Activated CD4-positive, alpha-beta T cell treated with anti-CD3 and anti-CD28 coated beads, Interleukin-2, amount 50 U/mL, for 4 hours (primary cell): Measurements from ENCODE around the gene NMT1.
"Not testable (repeated sequence)": the region's sequence is repeated elsewhere in the genome, so short reads cannot be mapped to it uniquely, and the experiment has no call there.

Experiments
- DNase-seq, 2 experiments: peaks; one replicate each; pipeline ENCODE4 v3.0.0-alpha.2; 2020

The NMT1 gene

DNA sequence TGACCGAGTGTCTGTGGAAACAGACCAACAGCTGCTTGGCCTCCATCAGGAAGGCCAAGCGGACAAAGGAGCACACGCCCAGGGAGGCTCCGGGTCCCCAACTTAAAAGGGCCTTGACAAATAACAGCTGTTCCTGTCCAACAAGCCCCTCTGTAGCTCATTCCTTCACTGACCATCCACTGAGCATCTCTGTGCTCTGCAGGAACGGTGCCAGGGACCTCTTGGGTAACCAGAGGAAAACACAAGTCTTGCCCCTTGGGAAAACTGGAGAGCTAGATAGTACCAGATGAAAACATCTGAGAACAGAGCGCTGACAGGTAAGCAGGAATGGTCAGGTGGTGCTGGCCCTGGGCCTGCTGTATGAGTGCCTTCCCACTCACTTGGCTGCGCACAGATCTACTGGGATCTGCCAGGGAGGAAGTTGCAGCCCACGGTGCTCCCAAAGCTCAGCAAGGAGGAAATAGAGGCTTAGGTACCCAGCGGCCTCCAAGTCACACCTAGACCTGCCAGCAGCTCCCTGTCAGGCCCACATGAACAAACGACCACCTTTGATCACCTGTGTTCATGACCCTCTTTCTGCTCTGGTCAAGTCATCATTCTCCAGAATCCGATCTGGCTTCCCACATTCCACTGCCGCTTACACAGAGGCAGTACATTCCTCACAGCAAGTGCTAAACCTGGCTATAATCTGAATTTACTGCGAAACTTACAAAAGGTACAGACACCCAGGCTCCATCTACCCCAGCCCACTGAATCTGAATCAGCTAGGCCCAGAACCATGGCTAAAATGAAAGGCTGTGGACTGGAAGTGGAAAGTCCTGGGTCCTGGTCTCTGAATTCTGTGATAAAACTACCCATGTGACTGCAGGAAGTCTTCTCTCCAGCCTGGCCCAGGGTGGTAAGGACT, 22.1 kb upstream of the NMT1 start:
- no peak for DNase-seq

DNA sequence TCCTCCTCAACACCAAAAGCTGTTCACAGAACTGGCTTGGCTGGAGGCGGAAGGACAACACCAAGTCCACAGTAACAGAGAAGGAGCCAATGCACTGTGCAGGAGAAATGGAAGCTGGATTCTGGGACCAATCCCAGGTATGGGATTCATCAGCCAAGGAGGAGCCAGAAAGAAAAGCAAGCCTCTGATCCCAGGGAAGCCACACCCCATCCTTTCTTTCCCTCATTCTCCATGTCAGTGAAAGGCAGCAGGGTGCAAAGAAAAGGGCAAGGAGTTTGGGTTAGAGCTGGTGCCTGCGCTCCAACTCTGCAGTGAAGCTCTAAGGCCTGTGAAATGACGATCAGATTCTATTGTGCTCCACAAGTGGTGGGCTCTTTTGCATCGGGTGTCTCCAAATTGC, 20.7 kb upstream of the NMT1 start:
- DNase-seq: no peak

GRCh38 chr17:45042346-45043120, 18.6 kb upstream of the NMT1 start:
- DNase-seq: no peak

DNA sequence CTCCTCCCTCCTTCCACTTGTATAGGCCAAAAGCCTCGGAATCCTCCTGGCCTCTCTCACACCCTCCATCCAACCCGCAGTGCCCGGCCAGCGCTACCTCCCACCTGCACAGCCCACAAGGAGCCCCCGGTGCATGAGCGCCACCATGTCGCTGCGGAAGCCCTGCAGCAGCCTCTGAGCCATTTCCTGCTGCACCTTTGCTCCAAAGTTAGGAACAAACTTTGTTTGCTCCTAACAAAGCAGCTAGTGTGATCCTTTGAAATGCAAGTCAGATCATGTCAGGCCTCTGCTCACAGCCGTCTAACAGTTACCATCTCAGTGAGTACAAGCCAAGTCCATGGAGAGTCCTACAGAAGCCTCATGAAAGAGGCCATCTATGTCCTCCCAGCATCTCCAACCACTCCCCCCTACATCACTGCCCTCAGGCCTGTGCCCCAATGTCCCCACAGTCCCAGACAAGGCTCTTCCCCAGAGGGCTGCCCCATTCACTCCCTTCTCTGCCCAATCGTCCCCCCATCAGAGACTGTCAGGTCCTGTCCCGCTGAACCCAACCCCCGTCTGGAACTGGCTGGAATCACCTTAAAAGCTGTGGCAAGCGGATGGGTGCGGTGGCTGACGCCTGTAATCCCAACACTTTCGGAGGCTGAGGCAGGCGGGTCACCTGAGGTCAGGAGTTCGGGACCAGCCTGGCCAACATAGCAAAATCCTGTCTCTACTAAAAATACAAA, 17.1 kb upstream of the NMT1 start:
- no peak for DNase-seq

DNA sequence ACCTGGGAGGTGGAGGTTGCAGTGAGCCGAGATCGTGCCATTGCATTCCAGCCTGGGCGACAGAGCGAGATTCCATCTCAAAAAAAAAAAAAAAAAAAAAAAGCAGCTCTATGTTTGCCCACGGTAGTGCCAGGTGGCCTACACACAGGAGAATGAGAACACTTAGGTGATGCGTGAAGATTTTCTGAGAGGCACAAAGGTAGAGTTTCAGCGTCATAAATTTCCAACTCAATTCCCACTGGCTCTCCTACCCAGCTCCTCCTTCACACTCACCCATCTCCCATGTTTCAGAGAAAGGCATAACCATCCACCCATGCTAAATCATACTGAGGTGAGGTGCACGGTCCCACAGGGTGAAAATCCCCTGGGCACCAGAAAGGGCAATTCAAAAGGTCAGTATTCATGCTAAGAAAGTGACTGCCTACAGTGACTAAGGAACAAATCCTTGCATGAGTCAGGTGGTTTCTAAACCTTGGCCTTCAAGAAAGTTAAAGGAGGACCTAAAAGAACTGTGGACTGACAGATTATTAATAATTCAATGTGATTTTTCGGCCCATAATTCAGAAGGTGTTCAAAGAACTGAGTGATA, 14.5 kb upstream of the NMT1 start:
- DNase-seq: no peak

GRCh38 chr17:45048795-45049563, 12.1 kb upstream of the NMT1 start:
- no peak for DNase-seq

DNA sequence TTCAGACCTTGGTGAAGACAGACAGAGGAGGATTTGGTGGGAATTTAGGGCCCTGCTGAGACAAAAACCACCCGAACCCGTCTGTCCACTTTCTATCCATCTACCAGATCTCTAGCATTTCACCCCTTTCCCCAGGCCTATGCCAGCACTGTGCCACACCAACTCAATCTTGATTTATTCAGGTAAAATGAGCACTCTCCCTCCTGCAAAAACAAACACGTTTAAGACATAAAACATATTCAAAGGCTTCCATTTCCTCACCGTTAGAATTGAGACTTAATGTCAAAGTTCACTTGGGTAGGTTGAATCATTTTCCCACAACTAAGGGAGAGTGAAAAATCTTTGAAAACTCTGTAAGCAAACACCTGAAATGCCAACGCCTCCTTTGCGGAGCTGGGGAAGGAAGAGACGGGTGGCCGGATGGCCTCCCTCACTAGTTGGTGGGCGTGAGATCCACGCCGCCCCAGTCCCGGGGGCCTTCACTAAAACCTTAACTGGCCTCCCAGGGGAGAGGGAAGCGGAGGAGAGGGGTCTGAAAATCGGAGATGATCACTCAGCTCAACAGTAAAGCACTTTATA, 10.5 kb upstream of the NMT1 start:
- DNase-seq: peak; percentile 32 to 42

DNA sequence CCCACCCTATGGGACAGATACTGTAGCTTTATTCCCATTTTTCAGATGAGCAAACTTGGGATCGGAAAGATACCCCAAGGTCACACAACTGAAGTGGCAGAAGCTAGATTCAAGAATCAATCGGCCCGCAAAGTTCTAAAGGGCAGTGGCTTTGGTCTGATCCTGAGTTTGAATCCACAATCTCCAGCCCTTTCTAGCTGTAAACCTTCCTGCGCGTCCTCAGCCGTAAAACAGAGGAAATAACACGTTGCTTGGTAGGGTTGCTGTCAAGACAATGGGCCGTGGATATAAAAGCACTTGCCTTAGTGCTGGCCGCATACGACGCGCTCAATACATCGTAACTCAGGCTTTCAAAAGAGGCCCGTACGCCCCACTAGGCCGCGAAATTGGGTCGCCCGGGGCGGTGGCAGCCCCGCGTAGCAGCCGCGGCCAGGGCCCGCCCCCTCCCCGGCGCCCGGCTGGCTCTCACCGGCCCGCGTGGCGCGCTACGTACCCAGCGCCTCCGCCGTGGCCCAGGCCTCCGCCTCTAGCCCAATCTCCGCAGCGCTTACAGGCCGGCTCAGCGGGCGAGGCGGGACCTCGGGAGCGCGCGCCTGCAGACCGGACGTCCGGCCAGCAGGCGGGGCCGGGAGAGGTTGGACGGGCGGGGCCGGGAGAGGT, 9.9 kb upstream of the NMT1 start, which contains the start of gene DCAKD:
Gene DCAKD (minus strand): TSS at position 573 of the 660 bp plus-strand sequence. CDS start 16,747 bp downstream, outside the sequence.
- peak; percentile 78 to 82 for DNase-seq

DNA sequence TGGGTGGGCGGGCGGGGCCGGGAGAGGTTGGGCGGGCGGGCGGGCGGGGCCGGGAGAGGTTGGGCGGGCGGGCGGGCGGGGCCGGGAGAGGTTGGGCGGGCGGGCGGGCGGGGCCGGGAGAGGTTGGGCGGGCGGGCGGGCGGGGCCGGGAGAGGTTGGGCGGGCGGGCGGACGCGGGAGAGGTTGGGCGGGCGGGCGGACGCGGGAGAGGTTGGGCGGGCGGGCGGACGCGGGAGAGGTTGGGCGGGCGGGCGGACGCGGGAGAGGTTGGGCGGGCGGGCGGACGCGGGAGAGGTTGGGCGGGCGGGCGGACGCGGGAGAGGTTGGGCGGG, 9.4 kb upstream of the NMT1 start:
- DNase-seq: not testable (repeated sequence)

DNA sequence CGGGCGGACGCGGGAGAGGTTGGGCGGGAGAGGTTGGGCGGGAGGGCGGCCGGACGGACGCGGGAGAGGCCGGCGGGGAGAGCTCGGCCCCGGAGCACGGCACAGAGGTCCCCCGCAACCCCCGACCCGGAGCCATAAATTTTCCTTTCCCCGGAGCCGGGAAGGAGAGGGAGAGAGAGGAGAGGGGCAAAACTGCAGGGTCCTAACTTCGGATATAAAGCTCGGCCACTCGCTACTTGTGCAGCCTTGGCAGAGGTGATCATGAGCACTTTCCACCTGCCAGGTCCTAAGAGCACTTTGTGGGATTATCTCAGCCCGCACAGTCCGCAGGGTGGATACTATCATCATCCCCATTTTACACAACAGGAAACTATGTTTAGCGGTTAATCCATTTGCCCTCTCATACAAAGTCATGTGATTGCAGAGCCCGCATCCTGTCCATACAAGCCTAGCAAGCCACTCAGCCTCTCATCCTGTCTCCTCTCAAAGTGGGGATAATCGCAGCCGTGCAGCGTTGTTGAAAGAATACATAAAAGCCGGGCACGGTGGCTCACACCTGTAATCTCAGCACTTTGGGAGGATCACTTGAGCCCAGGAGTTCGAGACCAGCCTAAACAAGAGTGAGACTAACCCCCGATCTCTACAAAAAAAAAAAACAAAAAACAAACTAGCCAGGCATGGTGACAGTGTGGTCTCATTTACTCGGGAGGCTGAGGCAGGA, 8.9 kb upstream of the NMT1 start:
- peak in 1 of 2 experiments; percentile 10 for DNase-seq

GRCh38 chr17:45060382-45060796, 728 bp upstream of the NMT1 start:
- no peak for DNase-seq

GRCh38 chr17:45061606-45062205, 589 bp downstream of the NMT1 start:
- DNase-seq: no peak

- no peak for DNase-seq
Measured at GRCh38 chr17:45063198-45063597, 2.1 kb downstream of the NMT1 start.

DNA sequence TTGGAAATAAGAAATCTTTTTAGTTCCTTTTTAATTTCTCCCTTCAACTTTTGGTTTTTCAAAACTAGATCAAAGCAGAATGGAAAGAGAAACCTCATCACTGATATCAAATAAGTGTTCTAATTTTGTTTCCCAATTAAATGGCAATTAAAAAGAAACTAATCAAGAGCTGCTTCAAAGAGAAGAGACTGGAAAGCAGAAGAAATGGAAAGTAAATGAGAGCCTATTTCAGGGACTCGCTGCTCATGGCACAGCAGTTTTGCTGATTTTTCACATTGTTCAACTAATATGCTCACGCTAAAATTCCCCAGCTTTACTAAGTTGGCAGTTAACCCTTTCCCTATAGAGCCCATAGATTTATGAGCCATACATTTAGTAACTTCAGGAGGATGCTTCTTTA, 6.5 kb downstream of the NMT1 start:
- DNase-seq: no peak

DNA sequence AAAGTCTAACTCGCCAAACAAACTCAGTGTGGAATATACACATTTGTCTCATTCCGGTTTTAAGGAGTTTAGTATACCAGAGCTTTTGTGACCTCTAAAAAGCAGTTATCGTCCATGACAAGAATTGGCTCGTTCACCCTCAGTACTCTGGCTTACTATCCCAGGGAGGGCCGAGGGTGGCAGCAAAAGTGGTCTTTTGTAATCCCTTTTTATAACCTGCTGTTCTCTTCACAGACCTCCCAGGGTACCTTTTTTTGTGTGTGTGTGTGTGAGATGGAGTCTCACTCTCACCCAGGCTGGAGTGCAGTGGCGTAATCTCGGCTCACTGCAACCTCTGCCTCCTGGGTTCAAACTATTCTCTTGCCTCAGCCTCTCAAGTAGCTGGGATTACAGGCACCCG, 8.9 kb downstream of the NMT1 start:
- DNase-seq: no peak

DNA sequence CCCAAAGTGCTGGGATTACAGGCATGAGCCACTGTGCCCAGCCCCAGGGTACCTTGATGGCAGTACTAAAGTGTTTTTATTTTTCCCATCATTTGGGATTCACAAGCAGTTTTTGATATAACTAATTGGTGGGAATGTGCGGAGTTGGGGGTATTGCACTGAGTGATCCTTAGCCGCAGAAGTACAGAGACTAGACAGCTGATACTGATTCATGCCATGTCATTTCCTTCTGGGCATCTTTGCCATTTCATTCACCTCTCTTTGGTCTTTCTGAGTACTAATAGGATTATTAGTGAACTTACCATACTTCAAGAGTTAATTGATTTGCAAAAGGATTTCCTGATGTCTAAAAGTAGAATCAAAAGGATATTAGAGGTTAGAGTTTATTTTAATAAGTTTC, 9.7 kb downstream of the NMT1 start:
- DNase-seq: no peak

DNA sequence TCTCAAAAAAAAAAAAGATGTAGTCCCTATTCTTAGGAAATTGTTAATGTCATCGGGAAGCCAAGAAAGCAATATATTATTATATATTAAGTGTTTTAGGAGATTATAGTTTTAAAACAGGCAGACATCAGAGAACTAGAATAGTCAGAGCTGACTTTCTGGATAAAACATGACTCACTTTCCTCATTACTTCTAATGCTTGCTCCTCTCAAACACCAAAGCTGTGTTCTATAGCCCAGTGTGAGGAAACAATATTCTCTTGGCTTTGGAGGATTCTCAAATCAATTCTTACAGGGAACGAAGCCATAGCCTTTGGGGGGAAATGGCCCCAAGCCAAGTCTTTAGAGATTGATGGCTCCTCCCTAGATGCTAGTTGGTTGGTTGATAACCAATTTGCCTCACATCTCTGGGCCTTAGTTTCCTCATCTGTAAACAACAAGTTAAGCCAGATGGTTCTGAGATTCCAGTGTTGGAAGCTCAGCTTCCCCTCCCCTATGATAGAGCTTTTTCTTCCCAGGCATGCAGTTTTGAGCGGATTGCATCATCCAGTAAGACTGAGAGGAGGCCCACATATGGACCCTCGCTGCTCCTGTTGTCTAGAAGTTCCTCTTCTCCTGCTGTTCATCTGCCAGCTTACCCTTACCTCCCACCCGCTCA, 12.4 kb downstream of the NMT1 start:
- DNase-seq: no peak

DNA sequence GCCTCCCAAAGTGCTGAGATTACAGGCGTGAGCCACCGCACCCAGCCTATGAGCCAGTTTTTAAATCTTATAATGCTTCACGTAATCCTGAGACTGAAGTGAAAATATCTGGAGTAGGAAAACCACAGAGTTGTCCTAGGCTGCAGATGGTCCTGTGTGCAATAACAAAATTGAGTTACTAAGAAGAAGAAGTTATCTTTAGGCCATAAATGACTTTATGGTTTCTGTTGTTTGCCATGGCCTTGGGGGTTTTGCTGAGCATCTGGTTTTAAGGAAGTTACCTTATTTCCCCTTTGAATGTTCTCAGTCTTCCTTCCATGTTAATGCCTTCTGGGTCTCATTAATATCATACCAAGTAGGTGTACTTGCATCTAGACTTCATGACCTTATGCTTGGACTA, 16.5 kb downstream of the NMT1 start:
- DNase-seq: no peak

DNA sequence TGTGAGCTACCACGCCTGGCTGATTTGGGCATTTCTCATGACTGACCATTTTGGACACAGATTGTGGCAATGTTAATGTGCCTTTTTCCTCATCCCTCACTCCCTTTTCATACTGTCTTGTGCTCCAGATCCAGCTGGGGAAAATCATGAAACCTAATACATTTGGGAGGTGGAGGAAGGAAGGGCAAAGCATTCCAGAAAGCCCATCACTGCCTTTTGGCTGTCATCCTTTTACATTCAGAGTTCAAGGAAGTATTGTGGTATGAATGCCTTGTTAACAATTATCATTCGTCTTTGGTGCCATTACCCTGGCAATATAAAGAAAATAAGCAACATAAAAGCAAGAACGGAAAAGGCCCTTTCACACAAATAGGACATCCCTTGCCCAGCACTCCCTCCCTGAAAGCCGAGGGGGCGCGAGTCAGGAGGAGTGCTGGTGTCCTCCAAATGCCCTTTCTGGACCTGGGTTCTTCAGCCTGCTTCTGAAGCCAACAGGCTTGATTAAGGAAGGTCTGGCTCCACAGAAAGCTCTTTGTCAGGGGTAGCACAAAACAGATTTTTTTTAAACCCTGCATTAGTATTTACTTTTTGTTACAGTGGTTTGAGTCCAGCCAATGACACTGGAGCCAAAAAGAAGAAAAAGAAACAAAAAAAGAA, 20.1 kb downstream of the NMT1 start:
- no peak for DNase-seq
